GM12878 (cell line): ENCODE results near the gene UBAP1. TPM values are rescaled to one million over a fixed set of nuclear protein-coding genes. Genes with fewer than 3 reads are reported as not detected.

Experiments used
- ATAC-seq: fragments of 200-7000 bp; cut with Tn5 transposase; 3 replicates; pipeline ENCODE4 v1.9.1; 2020; ENCODE audit warnings: mild to moderate bottlenecking, moderate library complexity
- BruUV-seq: library from RNA; stranded (reverse); fragments of 400-500 nt; replicated peaks from 2 replicates; lab custom pipeline; 2021; lab: Mats Ljungman, UMichigan
- CTCF ChIA-PET: fragments of 300-600 bp; sonication (Branson Sonifier 250); formaldehyde crosslinking; extraction: SDS; loops from one replicate; lab custom pipeline; 2021; ENCODE audit warnings: inconsistent platforms; lab: Yijun Ruan, JAX
- POLR2A ChIA-PET: fragments of 350-600 bp; formaldehyde crosslinking; extraction: SDS; loops from one replicate; lab custom pipeline; 2021; ENCODE audit warnings: inconsistent platforms; lab: Charles Lee
- RAD21 ChIA-PET: fragments of 300-600 bp; sonication (Branson Sonifier 250); formaldehyde crosslinking; loops from one replicate; lab custom pipeline; 2023; ENCODE audit warnings: antibody characterized with exemption; ENCODE audit not compliant: unreplicated experiment; lab: Charles Lee
- SMC1A ChIA-PET: fragments of 300-600 bp; sonication (Branson Sonifier 250); formaldehyde crosslinking; loops from one replicate; lab custom pipeline; 2023; ENCODE audit not compliant: unreplicated experiment, uncharacterized antibody; lab: Charles Lee
- DNase-seq: peaks from one replicate; pipeline ENCODE4 v3.0.0-alpha.2; 2011; ENCODE audit warnings: low read depth, low spot score
- FAIRE-seq: peaks from 3 replicates; lab custom pipeline; 2011; peaks lifted over from hg19 to GRCh38; lab: Jason Lieb, UNC
- H2AFZ ChIP-seq: 2 replicates; pipeline ENCODE4 v1.6.0; 2011; ENCODE audit warnings: low read depth, low read length, control low read depth; ENCODE audit not compliant: control insufficient read depth
- H3K27ac ChIP-seq: 2 replicates; pipeline ENCODE4 v1.5.1; 2011; ENCODE audit warnings: control low read depth; ENCODE audit not compliant: control insufficient read depth, insufficient read depth
- H3K27me3 ChIP-seq, 2 experiments: replicated peaks in 1 of 2; 2 replicates each; pipeline versions ENCODE4 v1.6.0 to v1.6.1; 2011; ENCODE audit warnings: low read length in 1 of 2; ENCODE audit not compliant: control insufficient read depth in 2 of 2, insufficient read depth in 2 of 2
- H3K36me3 ChIP-seq, 2 experiments: 2 replicates each; pipeline ENCODE4 v1.5.1; 2011; ENCODE audit warnings: low read length in 1 of 2; ENCODE audit not compliant: control insufficient read depth in 2 of 2, insufficient read depth in 2 of 2
- H3K4me1 ChIP-seq: 2 replicates; pipeline ENCODE4 v1.6.1; 2011; ENCODE audit warnings: mild to moderate bottlenecking, low read length, moderate library complexity, mixed read lengths; ENCODE audit not compliant: control insufficient read depth, insufficient read depth
- H3K4me2 ChIP-seq: 2 replicates; pipeline ENCODE4 v1.6.0; 2011; ENCODE audit warnings: control low read depth; ENCODE audit not compliant: control insufficient read depth, insufficient read depth
- H3K4me3 ChIP-seq: fragments of 200-600 bp; sonication (generic); 2 replicates; pipeline ENCODE4 v1.5.1; 2016
- H3K79me2 ChIP-seq: 2 replicates; pipeline ENCODE4 v1.6.0; 2011; ENCODE audit warnings: low read length; ENCODE audit not compliant: control insufficient read depth, insufficient read depth
- H3K9ac ChIP-seq: 2 replicates; pipeline ENCODE4 v1.8.0; 2011; ENCODE audit warnings: low read length, control low read depth, mixed read lengths; ENCODE audit not compliant: control insufficient read depth, insufficient read depth
- H3K9me3 ChIP-seq: replicated peaks from 3 replicates; pipeline ENCODE4 v1.5.1; 2011; ENCODE audit warnings: mild to moderate bottlenecking, low read length; ENCODE audit not compliant: control insufficient read depth, insufficient read depth
- H4K20me1 ChIP-seq: 2 replicates; pipeline ENCODE4 v1.6.0; 2011; ENCODE audit not compliant: control insufficient read depth, insufficient read depth
- BACH1 ChIP-seq: fragments of 450-650 bp; IDR thresholded peaks from 2 replicates; pipeline ENCODE4 v1.6.1; 2017; ENCODE audit warnings: mild to moderate bottlenecking, borderline replicate concordance
- FOS ChIP-seq: IDR thresholded peaks from 3 replicates; pipeline ENCODE4 v1.6.1; 2011; ENCODE audit warnings: borderline replicate concordance; ENCODE audit not compliant: insufficient read length; ENCODE audit errors: extremely low read depth
- MYB ChIP-seq: fragments of 150-350 bp; IDR thresholded peaks from 2 replicates; pipeline ENCODE4 v1.6.1; 2014; ENCODE audit warnings: mild to moderate bottlenecking, low read depth, low read length, borderline replicate concordance
- NBN ChIP-seq: fragments of 450-650 bp; IDR thresholded peaks from 2 replicates; pipeline ENCODE4 v1.6.1; 2016
- PAX5 ChIP-seq: IDR thresholded peaks from 2 replicates; pipeline ENCODE4 v1.6.1; 2011; ENCODE audit warnings: low read depth, low read length, borderline replicate concordance
- POU2F2 ChIP-seq: IDR thresholded peaks from 3 replicates; pipeline ENCODE4 v1.6.1; 2011; ENCODE audit warnings: low read depth, mild to moderate bottlenecking, low read length, borderline replicate concordance
- RELB ChIP-seq: fragments of 450-650 bp; IDR thresholded peaks from 2 replicates; pipeline ENCODE4 v1.6.1; 2017; ENCODE audit warnings: low read depth, mild to moderate bottlenecking, moderate library complexity
- SP1 ChIP-seq: IDR thresholded peaks from one replicate; pipeline ENCODE4 v1.6.1; 2011; ENCODE audit warnings: low read depth, low read length
- TAF1 ChIP-seq: IDR thresholded peaks from 2 replicates; pipeline ENCODE4 v1.6.1; 2011; ENCODE audit warnings: mild to moderate bottlenecking, low read depth, low read length, borderline replicate concordance
- TCF12 ChIP-seq: IDR thresholded peaks from 2 replicates; pipeline ENCODE4 v1.6.1; 2011; ENCODE audit warnings: low read depth, mild to moderate bottlenecking, low read length
- ZNF592 ChIP-seq: fragments of 450-650 bp; IDR thresholded peaks from 2 replicates; pipeline ENCODE4 v1.6.1; 2017; ENCODE audit warnings: mild to moderate bottlenecking, moderate library complexity
- WGBS: methylation state at CpG from one replicate; pipeline ENCODE4 v1.1.6; 2016; ENCODE audit warnings: low lambda C conversion rate; ENCODE audit not compliant: insufficient replicate concordance, insufficient coverage; ENCODE audit errors: missing lambda C conversion rate; 5-methylcytosine and 5-hydroxymethylcytosine counted together
- in situ Hi-C: fragments of 300-500 bp; cut with MboI; formaldehyde crosslinking; loops from 9 replicates; pipeline ENCODE4 v1.14.3; 2018; ENCODE audit warnings: mixed read lengths
- intact Hi-C: fragments of 100-400 bp; cut with micrococcal nuclease; formaldehyde crosslinking; loops from one replicate; pipeline ENCODE4 v1.14.2; 2022; ENCODE audit not compliant: unreplicated experiment
- polyA plus RNA-seq, 11 experiments: library from polyadenylated mRNA; depleted of rRNA in 4 of 11; unstranded in 6 of 11; stranded (reverse) in 5 of 11; fragments of >200 nt; fragmentation: Nextera tagmentation in 4 of 11; fragmentation: Illumina TruSeq in 1 of 11; extraction: Ambion mirVana in 4 of 11; extraction: Trizol in 1 of 11; gene quantifications; 1 replicate in 1 of 11; 2 replicates in 10 of 11; pipeline versions ENCODE4 v1.2.1 to v1.2.3, GENCODE V29; 2011 to 2016; ENCODE audit warnings: inconsistent platforms in 2 of 11, missing spikeins in 2 of 11, low read depth in 1 of 11
- total RNA-seq, 4 experiments: library from RNA; depleted of rRNA in 3 of 4; stranded (reverse); fragments of >200 nt in 3 of 4; fragmentation: Illumina TruSeq in 1 of 4; extraction: Trizol in 1 of 4; gene quantifications; 2 replicates each; pipeline versions ENCODE4 v1.2.1 to v1.2.3, GENCODE V29; 2013 to 2021

UBAP1 gene
- total and polyA plus RNA-seq, 10 of the 15 experiments (the other 5 are each of a cell fraction or from before 2014, with no cell fraction given) = 2.1 to 47.9 (median 27.2) TPM

GRCh38 chr9:34219421-34219820, 40.6 kb downstream of the UBAP1 start:
- intact Hi-C loops = no loop called here
- Histone ChIP-seq H3K4me1 (no peaks in the 10 kb centered on the region), H3K27me3 (no peaks in the 10 kb centered on the region), H3K4me2 (no peak overlapping the region), H4K20me1 (no peaks in the 10 kb centered on the region), H3K36me3 (peaks cover 0 to 2% of the 10 kb centered on the region in 2 experiments; a peak in 3 of 4 replicates), H3K27ac (no peak overlapping the region), H3K4me3 (no peak overlapping the region), H3K9me3 (no peaks in the 10 kb centered on the region), H3K9ac (no peak overlapping the region), H3K79me2 (no peaks in the 10 kb centered on the region; the same call in 1 of the 2 replicates), H2AFZ (no peak overlapping the region)
- FAIRE-seq (no peak), ATAC-seq (no peak), DNase-seq (no peak)
- TF ChIP-seq FOS = no peak
- TF ChIP-seq NBN = no peak
- no peak for TF ChIP-seq BACH1
- no peak for TF ChIP-seq ZNF592
- no peak for TF ChIP-seq TCF12
- TF ChIP-seq SP1 = no peak
- no peak for TF ChIP-seq PAX5
- TF ChIP-seq TAF1 = no peak
- no peak for TF ChIP-seq MYB
- TF ChIP-seq POU2F2 = no peak
- TF ChIP-seq RELB = no peak
- RAD21 ChIA-PET = no interaction called here
- POLR2A ChIA-PET = no interaction called here
- SMC1A ChIA-PET = no interaction called here
- WGBS = 96% methylated on average over 1 of the region's 1 CpG
- no TSS peak for BruUV-seq
- CTCF ChIA-PET = no interaction called here
- in situ Hi-C loops = no loop called here
